HG02571 (cell line): Measurements from ENCODE around the gene HPS5.
"Not testable (repeated sequence)": the region's sequence is repeated elsewhere in the genome, so short reads cannot be mapped to it uniquely, and the experiment has no call there.

Source experiments
- ATAC-seq: cut with Tn5 transposase; IDR thresholded peaks from one replicate; pipeline ENCODE4 v1.9.1; 2021; ENCODE audit warnings: mild to moderate bottlenecking, moderate library complexity; ENCODE audit not compliant: unreplicated experiment

HPS5 gene

GRCh38 chr11:18321969-18322711 lies at the start of gene HPS5, which contains the start of gene GTF2H1:
HPS5 (minus strand) TSS chr11:18322140; CDS start chr11:18317858, 4,282 bp downstream.
GTF2H1 (plus strand) TSS chr11:18322567; CDS start chr11:18333075, 10,508 bp downstream.
- peak; percentile 88 for ATAC-seq

DNA sequence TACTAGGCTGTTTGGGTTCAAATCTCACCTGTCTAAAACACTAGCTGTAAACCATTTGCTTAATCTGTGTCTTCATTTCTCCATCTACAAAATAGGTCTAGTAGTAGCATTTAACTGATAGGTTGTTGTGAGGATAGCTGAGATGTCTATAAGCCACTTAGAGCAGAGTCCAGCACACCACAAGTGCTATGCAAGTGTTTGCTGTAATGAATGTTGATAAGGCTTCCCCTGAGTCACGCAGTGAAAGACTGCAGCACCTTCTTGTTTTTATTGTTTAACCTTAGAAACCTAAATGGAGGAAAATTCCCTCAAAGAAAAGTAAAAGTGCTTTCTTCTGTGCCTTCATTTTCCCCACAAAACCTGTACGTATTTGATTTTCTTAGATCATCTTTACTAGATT lies 49.3 kb upstream of the HPS5 start:
- ATAC-seq, result no peak

DNA sequence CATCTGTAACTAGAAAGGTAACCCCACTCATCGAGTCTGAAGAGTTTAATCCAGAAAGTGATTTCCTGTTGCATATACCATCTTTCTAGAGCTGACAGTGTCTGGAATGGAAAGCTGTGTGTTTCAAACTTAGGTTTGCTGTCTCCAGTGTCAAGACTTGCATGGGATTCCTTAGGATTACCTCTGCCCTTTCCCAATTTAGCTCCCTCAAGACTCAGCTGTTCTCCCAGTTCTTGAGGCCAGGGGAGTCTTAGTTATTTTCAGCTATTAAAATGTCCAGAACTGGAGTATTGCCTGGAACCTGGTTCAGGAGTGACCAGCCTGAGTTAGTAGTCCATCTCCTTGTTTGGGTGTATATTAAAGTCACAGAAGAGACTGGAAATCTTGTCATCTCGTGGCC lies 47.5 kb upstream of the HPS5 start:
- ATAC-seq, result no peak

GRCh38 chr11:18368221-18368620 lies 46.3 kb upstream of the HPS5 start:
- no peak for ATAC-seq

GRCh38 chr11:18367431-18367830 lies 45.5 kb upstream of the HPS5 start:
- no peak for ATAC-seq

DNA sequence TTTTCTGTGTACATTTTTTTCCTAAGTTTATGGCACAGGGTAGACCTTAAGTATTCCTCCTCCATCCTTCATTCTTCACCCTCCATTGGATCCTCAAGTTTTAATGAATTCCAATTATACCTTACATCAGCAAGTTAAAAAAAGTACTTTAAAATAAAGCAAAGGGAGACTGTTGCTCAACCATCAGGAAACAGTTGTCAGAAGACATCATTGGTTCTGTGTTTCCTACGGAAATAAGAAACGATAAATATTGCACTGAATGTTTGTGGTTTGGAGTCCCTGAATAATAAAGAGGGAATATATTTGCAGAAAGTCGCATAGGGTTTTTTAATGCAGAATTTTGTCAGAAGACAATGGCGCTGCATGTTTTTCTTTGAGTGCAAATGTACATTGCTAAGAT lies 44.3 kb upstream of the HPS5 start:
- no peak for ATAC-seq

- ATAC-seq, result no peak
Observed at GRCh38 chr11:18365741-18366140, 43.8 kb upstream of the HPS5 start.

- ATAC-seq, result no peak
Observed at GRCh38 chr11:18364495-18365073, 42.6 kb upstream of the HPS5 start.

- ATAC-seq, result no peak
Observed at GRCh38 chr11:18361154-18361553, 39.2 kb upstream of the HPS5 start.

DNA sequence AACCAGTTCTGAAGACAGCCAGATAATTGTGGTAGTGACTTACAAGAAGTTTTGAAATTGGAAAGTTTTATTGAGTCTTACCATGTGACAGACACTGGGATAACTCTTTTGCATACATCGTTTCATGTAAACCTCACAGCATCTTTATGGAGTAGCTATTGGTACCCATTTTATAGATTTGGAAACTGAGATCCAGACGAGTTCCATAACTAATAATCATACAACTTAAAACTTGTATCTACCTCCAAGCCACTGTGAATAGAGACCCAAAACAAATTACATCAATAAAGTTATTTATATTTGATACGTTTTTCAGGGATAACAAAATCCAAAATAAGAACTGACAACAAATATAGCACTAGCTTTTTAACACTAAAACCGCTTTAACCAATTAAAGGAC lies 36.7 kb upstream of the HPS5 start:
- ATAC-seq, result no peak

DNA sequence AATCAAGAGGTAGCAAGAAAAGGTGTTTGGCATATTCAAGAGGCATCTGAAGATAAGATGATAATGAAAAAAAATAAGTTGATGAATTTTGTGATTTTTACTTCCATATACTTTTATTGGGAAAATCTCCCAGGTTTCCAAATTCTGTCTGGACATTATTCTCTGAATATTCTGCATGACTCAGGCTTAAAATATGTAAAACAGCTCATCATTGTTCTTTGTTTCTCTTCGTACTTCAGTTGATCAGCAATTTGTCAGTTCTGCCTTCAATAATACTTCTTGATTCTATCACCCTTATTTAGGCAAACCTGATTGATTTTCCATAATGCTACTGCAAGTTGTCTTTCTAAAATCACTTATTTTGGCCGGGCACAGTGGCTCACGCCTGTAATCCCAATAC lies 30.6 kb upstream of the HPS5 start:
- no peak for ATAC-seq

GRCh38 chr11:18347471-18348125 lies 25.7 kb upstream of the HPS5 start:
- no peak for ATAC-seq

- ATAC-seq, result no peak
Observed at GRCh38 chr11:18332891-18333290, 11.0 kb upstream of the HPS5 start.

DNA sequence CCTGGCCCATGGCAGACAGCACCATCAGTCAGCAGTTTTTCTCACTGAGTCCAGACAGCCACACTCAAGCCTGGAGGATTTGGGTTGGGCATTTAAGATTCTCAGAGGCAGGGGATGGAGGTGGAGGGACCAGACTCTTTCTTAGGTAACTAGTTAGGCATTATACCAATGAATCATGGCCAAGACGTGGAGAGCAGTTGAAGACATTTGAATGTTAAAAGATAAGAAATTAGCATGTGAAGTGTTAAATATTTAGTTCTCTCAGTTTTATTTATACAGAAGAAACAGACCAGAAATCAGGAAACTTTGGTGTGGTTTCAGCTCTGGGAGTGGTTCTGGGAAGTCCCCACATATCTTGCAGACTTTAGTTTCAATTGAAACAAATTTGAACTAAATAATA lies 10.4 kb upstream of the HPS5 start:
- ATAC-seq, result no peak

DNA sequence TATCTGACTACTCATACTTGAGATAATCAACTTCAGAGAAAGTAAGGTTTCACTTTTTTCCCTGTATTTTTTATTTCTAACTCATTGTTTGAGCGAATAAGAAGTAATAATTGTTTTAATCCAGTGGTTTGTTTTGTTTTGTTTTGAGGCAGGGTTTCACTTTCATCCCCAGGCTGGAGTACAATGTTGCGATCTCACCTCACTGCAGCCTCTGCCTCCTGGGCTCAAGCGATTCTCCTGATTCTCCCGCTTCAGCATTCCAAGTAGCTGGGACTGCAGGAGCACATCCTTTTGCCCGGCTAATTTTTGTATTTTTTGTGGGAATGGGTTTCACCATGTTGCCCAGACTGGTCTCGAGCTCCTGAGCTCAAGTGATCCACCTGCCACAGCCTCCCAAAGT lies 9.0 kb upstream of the HPS5 start:
- no peak for ATAC-seq

GRCh38 chr11:18329196-18329870 lies 7.4 kb upstream of the HPS5 start:
- ATAC-seq, result no peak

DNA sequence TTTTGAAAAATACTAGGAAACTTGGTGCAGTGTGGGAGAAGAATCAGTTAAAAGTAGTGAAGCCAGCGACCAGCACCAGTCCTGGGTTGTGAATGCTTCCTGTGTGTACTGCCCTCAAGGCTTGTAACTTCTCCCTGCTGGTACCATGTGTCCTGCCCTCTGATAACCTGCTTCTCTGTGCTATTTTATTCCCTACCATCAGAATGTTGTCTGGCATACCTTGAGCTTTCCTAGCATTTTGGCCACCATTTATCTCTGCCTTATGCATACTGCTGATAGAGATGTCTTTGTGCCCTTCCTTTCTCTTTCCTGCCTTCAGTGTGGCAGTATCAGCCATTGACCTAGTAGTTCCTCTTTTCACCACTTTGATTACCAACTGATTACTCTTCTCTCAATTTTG lies 2.4 kb upstream of the HPS5 start:
- ATAC-seq, result no peak

GRCh38 chr11:18323881-18324280 lies 1.9 kb upstream of the HPS5 start:
- not testable (repeated sequence) for ATAC-seq

DNA sequence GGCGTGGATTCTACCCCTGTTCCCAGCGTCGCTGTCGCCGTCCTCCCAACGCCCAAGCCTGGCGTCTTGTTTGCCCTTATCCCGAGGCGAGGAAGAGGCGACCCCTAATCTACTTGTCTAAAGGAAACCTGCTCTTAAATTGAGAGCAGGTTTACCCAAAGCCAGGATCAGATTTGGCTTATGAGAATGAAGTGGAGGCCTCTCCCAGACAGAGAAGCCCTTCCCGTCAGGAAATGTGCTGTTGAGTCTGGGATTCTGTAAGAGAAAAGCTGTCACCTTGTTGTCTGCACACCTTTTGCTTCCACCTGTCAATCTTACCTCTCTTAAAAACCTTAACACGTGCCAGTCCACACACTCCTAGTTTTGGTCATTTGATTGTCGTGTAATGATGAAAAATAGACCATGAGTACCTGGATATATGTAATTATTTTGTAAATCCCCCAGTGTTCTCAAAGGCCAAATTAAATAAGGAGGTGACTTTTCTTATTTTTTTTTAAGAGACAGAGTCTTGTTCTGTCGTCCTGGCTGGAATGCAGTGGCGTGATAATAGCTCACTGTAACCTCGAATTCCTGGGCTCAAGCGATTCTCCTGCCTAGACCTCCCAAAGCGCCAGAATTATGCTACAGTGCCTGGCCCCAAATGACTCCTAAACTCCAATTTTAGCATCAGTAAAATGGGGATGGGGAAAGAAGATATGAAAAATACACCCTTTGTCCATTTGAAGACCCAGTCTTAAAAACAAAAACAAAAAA lies 1.1 kb upstream of the HPS5 start:
- no peak for ATAC-seq

GRCh38 chr11:18321578-18321968 lies 367 bp downstream of the HPS5 start:
- ATAC-seq, result peak; percentile 0

DNA sequence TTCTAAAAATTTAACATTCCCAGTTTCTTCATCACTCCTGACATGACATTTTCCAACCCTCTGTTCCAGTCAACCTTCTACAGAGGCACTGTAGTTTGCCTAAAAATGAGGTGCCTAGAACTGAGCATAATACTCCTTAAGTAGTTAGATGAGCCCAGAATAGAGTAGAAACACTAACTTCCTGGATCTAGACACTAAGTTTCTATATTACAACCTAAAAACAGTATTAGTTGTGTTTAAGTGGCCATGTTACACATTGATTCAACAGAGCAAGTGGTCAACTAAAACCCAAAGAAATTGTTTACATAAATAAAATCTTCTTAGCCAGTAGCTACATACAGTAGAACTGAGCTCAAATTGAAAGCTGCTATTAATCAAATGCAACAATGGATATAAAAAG lies 1.3 kb downstream of the HPS5 start:
- no peak for ATAC-seq
